ENCODE data around the gene APLP2.
A peak's percentile ranks its signal among the peaks of the same experiment; 100 is the strongest.
"Not testable (repeated sequence)": the region's sequence is repeated elsewhere in the genome, so short reads cannot be mapped to it uniquely, and the experiment has no call there.

APLP2 gene

DNA sequence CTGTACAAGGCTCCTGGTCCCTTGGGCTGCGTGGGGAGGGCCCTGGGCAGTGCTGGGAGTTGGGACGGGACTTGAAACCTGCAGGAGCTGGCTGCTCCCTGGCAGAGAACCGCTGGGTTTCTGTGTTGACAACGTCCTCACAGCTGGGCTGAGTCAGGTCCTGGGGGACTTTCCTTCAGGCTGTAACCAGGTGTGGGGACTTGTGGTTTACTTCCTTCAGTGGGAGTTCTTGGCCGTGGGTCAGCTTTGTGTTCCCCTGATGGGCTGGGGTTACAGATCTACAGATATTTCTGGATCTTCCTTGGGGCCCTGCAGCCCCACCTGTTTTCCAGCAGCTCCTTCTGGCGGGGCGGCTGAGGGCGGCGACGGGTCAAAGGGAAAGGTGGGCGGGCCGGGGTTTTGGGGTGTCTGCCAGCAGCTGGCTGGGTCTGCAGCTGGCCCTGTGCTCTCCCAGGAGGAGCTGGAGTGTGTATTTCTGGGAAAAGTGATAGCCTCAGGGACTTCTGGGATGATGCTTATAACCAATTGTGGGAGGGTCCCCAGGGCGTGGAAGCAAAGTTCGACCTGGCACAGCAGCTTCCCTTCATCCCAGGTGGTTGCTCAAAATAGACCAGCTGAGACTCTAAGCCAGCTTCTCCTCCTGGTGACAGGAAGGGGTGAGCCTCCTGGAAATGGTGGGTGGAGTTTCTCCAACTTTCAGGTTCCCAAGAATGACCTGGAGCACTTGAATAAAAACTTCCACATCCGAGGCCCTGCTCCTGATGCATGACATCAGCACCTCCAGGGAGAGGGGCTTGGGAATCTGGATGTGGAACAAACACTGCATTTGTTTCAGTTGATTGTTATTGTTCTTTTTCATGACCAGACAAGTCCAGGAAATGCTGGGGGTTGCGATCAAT is 109.0 kb downstream of the APLP2 start:
- DNase-seq, result no peak

DNA sequence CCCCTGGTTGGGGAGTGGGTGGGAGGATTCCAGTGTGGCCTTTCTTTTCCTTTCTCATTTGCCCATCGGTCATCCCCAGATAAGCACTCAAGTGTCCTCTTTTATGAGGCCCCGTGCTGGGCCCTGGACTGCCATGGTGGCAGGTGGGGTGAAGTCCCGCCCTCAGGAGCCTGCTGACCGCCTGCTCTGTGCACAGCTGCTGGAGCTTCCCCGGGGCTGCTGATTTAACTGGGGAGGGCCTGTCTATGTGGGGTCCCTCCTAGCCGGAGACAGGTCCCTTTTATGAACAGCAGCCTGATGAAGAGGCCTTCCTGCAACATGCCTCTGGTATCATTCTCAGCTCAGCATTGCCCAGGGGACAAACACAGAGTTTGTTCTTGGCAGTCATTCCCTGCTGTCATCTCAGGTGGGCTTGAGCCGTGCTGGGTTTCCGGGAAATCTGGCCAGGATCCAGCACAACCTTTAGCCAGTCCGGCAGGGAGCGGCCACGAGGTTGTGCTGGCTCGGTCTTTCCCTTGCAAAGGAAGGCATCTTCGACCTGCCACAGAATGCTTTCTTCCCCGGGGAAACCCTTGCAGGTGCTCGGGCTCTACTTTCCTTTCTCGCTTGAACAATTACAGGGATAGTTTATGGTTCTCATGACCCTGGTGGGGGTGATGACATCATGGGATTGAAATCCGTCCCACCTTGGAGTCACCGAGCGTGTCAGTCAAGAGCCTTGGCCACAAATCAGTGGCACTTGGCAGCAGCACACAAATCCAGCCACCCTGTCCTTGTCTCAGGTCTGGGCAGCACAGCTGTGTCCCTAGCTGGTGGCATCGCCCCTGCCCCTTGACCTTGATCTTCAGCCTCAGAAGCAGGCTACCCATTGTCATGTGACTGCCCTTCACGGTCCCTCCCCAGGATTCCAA is 110.0 kb downstream of the APLP2 start:
- DNase-seq, result no peak

DNA sequence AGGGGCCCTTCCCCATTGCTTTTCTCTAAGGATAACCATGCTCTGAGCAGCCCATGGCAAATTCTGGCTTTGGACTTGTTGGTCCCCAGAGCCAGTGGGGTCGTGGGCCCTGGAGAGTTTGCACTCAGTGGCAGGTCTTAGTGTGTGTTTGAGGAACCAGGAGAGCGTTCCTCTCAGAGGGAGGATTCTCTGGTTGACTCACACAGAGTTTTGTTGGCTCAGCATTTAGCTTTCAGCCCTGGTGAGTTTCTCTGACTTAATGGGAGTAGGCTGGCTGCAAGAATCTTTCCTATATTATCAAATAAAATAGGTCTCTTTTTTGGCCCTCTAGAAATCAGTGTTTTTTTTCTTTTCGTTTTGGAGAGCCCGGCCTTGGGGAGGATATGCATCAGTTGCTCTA is 110.8 kb downstream of the APLP2 start:
- DNase-seq, result no peak

DNA sequence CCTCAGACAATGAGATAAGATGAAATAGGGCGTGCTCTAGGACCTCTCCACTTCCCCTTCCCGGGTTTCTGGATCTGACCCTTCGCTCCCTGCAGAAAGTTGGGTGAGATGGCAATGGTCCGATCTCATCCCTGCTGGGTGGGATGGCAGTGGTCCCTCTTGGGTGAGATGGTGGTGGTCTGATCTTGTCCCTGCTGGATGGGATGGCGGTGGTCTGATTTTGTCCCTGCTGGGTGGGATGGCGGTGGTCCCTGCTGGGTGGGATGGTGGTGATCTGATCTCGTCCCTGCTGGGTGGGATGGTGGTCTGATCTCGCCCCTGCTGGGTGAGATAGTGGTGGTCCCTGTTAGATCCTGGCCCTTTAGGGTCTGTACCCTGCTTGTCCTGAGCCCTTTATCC is 111.2 kb downstream of the APLP2 start:
- no peak for DNase-seq

DNA sequence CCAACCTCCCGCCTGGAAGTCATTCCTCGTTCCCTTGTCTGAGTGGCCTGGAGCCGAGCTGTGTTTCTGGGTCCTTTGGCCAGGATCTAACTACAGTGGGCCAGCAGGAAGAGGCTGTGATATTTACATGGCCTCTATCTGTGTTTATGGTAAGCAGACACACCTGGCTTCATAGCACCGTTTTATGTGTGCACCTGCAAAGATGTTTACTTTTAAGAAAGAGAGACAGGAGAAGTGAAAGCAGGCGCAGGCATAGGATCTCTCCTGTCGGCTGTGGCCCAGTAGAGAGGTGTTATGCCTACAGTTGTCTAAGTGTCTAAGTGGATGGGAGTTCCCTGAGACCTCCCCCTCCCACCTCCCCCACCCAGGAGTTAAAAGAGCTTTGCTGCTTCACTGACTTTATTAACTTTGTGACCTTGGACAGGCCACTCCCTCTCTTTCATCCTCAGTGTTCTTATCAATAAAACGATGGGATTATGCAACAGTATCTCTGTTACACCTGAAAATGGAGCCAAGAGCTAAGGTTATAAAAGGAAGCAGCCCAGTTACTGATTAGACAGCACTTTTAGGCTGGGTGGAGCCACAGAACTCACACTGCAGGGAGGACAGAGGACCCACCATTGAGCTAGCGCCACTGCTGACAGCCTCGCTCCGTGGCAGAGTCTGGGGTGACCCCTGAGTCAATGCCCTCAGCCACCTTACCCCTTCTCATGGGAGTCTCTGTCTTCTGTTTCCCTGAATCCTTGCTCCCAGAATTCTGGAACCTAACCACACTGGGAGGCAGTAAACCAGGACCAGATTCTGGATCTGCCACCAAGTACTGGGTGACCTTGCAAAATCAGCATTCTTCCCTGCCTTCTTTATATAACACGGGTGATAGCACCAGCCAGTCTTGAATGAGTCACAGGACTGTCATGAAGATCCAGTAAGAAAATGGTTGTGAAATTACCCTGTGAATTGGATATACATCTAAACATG is 111.9 kb downstream of the APLP2 start:
- DNase-seq, result peak; percentile 86

DNA sequence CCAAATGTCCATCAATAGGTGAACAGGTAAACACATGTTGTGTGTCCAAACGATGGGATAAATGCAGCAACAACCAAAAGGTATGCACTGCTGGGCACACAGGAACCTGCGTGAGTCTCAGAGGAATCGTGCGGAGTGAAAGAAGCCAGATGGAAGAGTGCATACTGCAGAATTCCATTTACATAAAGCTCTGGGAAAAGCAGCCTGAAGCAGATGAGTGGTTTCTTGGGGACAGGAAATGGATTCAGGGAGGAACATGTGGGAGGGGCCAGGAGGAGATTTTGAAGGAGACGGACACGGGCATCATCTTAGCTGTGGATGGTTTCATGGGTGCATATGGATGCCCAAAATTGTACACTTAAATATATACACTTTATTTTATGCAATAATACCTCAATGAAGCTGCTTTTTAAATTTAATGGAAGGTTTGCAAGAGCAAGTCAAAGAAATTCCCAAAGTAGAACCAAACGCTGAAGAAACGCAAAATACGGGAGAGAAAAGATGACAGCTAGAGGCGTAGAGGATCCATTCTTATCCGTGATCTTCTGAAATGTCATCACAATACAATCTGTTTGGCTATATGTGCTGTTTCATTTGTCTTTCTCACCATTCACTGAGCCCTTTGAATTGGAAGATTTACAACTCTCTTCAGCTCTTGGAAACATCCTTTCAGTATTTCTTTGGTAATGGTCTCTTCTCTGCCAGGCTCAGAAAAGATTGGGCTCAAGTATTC is 114.3 kb downstream of the APLP2 start:
- DNase-seq, result no peak

DNA sequence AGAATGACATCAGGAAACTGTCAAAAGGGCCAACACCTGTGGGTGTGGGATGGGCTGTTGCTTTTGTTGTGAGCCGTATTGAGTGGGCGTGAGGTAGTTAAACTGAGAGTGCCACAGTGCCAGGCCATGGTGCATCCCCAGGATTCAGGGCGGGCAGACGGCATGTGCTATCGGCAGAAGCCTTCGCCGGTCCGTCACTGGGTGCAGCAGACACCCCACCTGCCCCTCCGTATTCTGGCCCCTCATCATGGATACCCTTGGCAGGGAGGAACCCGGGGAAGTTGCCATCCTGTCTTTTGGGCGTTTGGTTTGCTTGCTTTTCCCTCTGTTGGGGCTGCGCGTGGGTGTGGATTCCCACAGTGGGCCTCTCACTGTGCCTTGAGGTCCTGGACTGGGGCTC is 117.4 kb downstream of the APLP2 start:
- DNase-seq, result no peak

DNA sequence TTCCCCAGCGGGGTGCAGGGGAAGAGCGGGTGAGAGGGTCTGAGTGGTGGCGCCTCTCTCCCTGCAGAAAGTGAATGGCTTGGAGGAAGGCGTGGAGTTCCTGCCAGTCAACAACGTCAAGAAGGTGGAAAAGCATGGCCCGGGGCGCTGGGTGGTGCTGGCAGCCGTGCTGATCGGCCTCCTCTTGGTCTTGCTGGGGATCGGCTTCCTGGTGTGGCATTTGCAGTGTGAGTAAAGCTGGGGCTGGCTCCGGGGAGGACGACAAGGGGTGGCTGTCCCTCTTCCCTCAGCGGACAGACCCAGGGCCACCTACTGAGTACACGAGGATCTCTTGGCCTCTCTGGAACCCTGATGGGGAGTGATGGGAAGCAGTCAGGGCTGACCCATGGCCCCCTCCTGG is 118.4 kb downstream of the APLP2 start:
- DNase-seq, result no peak

DNA sequence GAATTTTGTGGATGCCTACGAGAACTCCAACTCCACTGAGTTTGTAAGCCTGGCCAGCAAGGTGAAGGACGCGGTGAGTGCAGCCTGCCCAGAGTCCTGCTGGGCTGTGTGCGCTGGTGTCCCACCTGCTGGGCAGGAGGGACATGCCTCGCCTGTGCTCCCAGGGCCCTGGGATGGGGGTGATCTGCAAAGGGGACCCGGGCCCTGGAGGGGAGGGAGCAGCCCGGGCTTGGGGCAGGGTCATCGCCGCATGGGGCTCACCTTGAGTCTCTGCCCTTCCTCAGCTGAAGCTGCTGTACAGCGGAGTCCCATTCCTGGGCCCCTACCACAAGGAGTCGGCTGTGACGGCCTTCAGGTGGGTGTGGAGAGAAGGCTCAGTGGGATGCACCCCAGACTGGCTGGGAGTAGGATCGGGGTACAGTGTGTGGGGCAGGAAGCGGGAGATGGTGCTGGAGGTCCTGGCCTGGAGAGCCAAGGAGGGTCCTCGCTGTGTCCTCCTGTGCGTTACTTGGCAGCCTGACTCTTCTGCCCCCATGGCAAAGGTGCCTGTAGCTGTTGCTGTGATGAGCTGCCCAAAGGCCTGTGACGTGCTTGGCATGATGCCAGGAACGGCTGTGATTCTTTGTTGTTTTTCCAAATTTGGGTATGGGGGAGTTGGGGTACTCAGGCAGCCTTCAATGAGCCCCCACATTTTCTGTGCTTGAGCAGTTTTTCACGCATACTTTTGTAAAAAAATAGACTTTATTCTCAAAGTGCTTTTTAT is 119.1 kb downstream of the APLP2 start:
- DNase-seq, result no peak

DNA sequence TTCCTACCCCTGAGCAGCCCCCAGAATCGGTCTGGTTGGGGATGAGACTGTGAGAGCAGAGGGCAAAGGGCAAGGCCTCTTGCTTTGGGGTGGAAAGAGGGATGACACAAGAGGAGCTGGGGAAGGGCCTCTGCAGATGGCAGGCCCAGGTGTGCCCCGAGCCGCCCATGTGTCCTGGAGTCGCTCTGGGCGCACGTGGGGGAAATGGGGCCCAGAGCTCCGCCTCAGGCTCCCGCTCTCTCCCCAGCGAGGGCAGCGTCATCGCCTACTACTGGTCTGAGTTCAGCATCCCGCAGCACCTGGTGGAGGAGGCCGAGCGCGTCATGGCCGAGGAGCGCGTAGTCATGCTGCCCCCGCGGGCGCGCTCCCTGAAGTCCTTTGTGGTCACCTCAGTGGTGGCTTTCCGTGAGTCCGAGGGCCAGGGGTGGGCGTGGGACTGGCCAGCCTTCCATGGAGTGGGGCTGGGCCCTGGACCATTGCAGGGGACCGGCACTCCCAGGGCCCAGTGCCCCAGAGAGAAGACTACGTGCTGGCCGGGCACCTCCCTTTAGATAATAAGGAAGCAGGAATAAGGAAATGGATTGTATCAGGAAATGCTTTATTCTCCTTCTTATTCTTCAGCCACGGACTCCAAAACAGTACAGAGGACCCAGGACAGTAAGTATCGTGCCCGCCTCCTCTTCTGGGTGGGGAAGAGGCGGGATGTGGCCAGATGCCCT is 120.0 kb downstream of the APLP2 start:
- no peak for DNase-seq

DNA sequence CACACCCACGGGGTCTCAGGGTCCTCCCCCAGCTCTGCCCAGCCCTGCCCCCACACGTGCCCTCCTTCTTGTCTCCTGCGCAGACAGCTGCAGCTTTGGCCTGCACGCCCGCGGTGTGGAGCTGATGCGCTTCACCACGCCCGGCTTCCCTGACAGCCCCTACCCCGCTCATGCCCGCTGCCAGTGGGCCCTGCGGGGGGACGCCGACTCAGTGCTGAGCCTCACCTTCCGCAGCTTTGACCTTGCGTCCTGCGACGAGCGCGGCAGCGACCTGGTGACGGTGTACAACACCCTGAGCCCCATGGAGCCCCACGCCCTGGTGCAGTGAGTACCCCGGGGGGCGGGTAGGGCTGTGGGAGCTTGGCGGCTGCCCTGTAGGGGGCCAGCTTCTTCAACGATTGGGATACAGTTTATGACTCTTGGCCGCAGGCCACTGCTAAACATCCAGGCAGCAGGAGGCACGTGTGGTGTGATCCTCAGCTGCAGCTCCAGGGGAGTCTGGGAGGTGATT is 120.7 kb downstream of the APLP2 start:
- no peak for DNase-seq

DNA sequence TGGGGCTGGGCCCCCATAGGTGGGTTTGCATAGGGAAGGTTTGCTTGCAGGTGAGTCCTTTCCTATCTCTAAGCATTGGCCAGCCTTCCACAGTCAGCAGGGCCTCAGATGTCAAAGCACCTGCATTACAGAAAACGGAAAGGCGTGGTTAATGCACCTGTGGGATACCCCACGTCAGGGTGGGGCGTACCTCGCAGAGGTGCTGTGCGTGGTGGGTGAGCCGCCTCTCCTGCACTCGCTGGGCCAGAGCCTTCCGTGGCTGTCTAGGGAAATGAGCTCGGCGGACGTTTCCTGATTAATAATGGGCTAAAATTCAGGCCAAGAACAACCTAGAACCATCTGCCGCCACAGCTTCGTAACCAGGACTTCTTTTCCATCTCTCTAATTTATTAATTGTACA is 122.2 kb downstream of the APLP2 start:
- DNase-seq, result no peak

DNA sequence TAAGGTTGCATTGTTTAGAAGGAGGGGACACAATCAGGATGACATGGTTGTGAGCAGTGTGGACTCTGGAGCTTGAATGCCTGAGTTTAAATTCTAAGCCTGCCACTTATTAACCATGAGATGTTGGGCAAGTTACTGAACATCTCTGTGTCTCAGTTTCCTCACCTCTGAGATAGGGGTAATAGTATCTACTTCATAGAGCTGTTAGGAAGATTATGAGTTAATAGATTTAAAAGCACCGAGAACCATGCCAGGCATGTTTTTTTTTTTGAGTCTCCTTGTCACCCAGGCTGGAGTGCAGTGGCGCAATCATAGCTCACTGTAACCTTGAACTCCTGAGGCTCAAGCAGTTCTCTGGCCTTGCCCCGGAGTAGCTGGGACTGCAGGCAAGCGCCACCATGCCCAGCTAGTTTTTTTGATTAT is 123.2 kb downstream of the APLP2 start:
- no peak for DNase-seq

DNA sequence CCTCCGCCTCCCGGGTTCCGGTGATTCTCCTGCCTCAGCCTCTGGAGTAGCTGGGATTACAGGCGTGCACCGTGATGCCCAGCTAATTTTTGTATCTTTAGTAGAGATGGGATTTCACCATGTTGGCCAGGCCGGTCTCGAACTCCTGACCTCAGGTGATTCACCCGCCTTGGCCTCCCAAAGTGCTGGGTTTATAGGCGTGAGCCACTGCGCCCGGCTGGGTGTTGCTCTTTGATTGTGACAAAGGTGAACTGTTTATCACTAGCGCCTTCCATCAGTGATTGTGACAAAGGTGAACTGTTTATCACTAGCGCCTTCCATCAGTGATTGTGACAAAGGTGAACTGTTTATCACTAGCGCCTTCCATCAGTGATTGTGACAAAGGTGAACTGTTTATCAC is 123.9 kb downstream of the APLP2 start:
- DNase-seq, result not testable (repeated sequence)
